ENCODE results near the gene SPEF2. TPM values are rescaled to one million over a fixed set of nuclear protein-coding genes. Genes with fewer than 3 reads are reported as not detected.

The SPEF2 gene
- polyA plus RNA-seq, 1 donor from 2014 or later: 18.5 TPM

GRCh38 chr5:35745660-35746059, 128.0 kb downstream of the SPEF2 start:
- Histone ChIP-seq H3K9ac (ENCODE audit: low read length) (no peak overlapping the region), H3K4me3 (ENCODE audit: low read length) (no peak overlapping the region)

GRCh38 chr5:35752012-35752411, 134.3 kb downstream of the SPEF2 start:
- Histone ChIP-seq H3K36me3 (ENCODE audit: insufficient read depth, low read length) (no peaks in the 10 kb centered on the region), H3K79me2 (replicated peaks; ENCODE audit: insufficient read depth, low read length) (no peaks in the 10 kb centered on the region), H3K27ac (ENCODE audit: low read length) (no peak overlapping the region), H3F3A (ENCODE audit: insufficient read depth, low read length, poor library complexity, severe bottlenecking) (no peaks in the 10 kb centered on the region), H3K4me2 (ENCODE audit: low read length) (no peak overlapping the region), H3K9ac (ENCODE audit: low read length) (no peak overlapping the region), H3K4me3 (ENCODE audit: low read length) (no peak overlapping the region), H4K20me1 (ENCODE audit: insufficient read depth) (no peaks in the 10 kb centered on the region), H3K9me2 (ENCODE audit: insufficient read depth, low read length) (no peaks in the 10 kb centered on the region), H2AFZ (ENCODE audit: low read depth, low read length) (no peak overlapping the region), H3K27me3 (ENCODE audit: insufficient read depth, low read depth, low read length) (no peaks in the 10 kb centered on the region), H3K9me3 (ENCODE audit: low read length) (no peaks in the 10 kb centered on the region)
- TF ChIP-seq EP300 (conservative IDR thresholded peaks at IDR 0.05; ENCODE audit: poor library complexity, severe bottlenecking) (no peak), EZH2 (IDR thresholded peaks at IDR 0.05; ENCODE audit: borderline replicate concordance, insufficient read depth, low read length, poor library complexity, severe bottlenecking) (no peak), SMC3 (conservative IDR thresholded peaks at IDR 0.05; ENCODE audit: poor library complexity) (no peak), TAF1 (IDR thresholded peaks at IDR 0.05; ENCODE audit: low read depth) (no peak), MXI1 (conservative IDR thresholded peaks at IDR 0.05; ENCODE audit: poor library complexity, severe bottlenecking) (no peak), RAD21 (conservative IDR thresholded peaks at IDR 0.05) (no peak), REST (IDR thresholded peaks at IDR 0.05; ENCODE audit: borderline replicate concordance) (no peak), CTCF (IDR thresholded peaks at IDR 0.05; ENCODE audit: poor library complexity, severe bottlenecking) (no peak), POLR2AphosphoS5 (IDR thresholded peaks at IDR 0.05) (no peak)

More at GRCh38 chr5:35745660-35746059, 128.0 kb downstream of the SPEF2 start:
- no peaks in the 10 kb centered on the region for H3K9me2 ChIP-seq (ENCODE audit: insufficient read depth, low read length)
- H3F3A ChIP-seq (ENCODE audit: insufficient read depth, low read length, poor library complexity, severe bottlenecking): no peaks in the 10 kb centered on the region
- no peak overlapping the region for H2AFZ ChIP-seq (ENCODE audit: low read depth, low read length)
- no peaks in the 10 kb centered on the region for H4K20me1 ChIP-seq (ENCODE audit: insufficient read depth)
- no peaks in the 10 kb centered on the region for H3K79me2 ChIP-seq (replicated peaks; ENCODE audit: insufficient read depth, low read length)
- no peak overlapping the region for H3K27ac ChIP-seq (ENCODE audit: low read length)
- no peak overlapping the region for H3K4me2 ChIP-seq (ENCODE audit: low read length)
- no peaks in the 10 kb centered on the region for H3K9me3 ChIP-seq (ENCODE audit: low read length)
- no peak for TF ChIP-seq SMC3 (conservative IDR thresholded peaks at IDR 0.05; ENCODE audit: poor library complexity)
- no peaks in the 10 kb centered on the region for H3K27me3 ChIP-seq (ENCODE audit: insufficient read depth, low read depth, low read length)
- no peaks in the 10 kb centered on the region for H3K36me3 ChIP-seq (ENCODE audit: insufficient read depth, low read length)

- no peaks in the 10 kb centered on the region for H3K27me3 ChIP-seq (ENCODE audit: insufficient read depth, low read depth, low read length)
- TF ChIP-seq EP300 (conservative IDR thresholded peaks at IDR 0.05; ENCODE audit: poor library complexity, severe bottlenecking) (no peak), REST (IDR thresholded peaks at IDR 0.05; ENCODE audit: borderline replicate concordance) (no peak), POLR2AphosphoS5 (IDR thresholded peaks at IDR 0.05) (no peak)
- H3F3A ChIP-seq (ENCODE audit: insufficient read depth, low read length, poor library complexity, severe bottlenecking): no peaks in the 10 kb centered on the region
- H3K79me2 ChIP-seq (replicated peaks; ENCODE audit: insufficient read depth, low read length): no peaks in the 10 kb centered on the region
- H4K20me1 ChIP-seq (ENCODE audit: insufficient read depth): no peaks in the 10 kb centered on the region
- no peak overlapping the region for H3K9ac ChIP-seq (ENCODE audit: low read length)
- no peak overlapping the region for H3K4me2 ChIP-seq (ENCODE audit: low read length)
- no peaks in the 10 kb centered on the region for H3K36me3 ChIP-seq (ENCODE audit: insufficient read depth, low read length)
- no peaks in the 10 kb centered on the region for H3K9me2 ChIP-seq (ENCODE audit: insufficient read depth, low read length)
- H2AFZ ChIP-seq (ENCODE audit: low read depth, low read length): no peak overlapping the region
- H3K27ac ChIP-seq (ENCODE audit: low read length): no peak overlapping the region
- H3K4me3 ChIP-seq (ENCODE audit: low read length): no peak overlapping the region
- H3K9me3 ChIP-seq (ENCODE audit: low read length): no peaks in the 10 kb centered on the region
Measured at GRCh38 chr5:35753500-35753899, 135.8 kb downstream of the SPEF2 start.

Data from neural cell (in vitro differentiated cells).